Neuron (in vitro differentiated cells): Measurements from ENCODE around the gene PIK3CG.
"Not testable (repeated sequence)": the region's sequence is repeated elsewhere in the genome, so short reads cannot be mapped to it uniquely, and the experiment has no call there.

ENCODE experiments used
- H2AFZ ChIP-seq: one replicate; pipeline ENCODE4 v1.6.1; 2013; ENCODE audit warnings: low read depth, mild to moderate bottlenecking, inconsistent platforms, low read length, moderate library complexity
- H3K27me3 ChIP-seq: one replicate; pipeline ENCODE4 v1.6.1; 2013; ENCODE audit warnings: low read length; ENCODE audit not compliant: insufficient read depth
- H3K36me3 ChIP-seq: one replicate; pipeline ENCODE4 v1.6.1; 2013; ENCODE audit warnings: low read length; ENCODE audit not compliant: insufficient read depth
- H3K4me1 ChIP-seq: one replicate; pipeline ENCODE4 v1.6.1; 2013; ENCODE audit warnings: low read length; ENCODE audit not compliant: insufficient read depth
- H3K4me3 ChIP-seq: 2 replicates; pipeline ENCODE4 v1.5.1; 2013; ENCODE audit warnings: mild to moderate bottlenecking, low read length, moderate library complexity
- H3K9me3 ChIP-seq: one replicate; pipeline ENCODE4 v1.6.1; 2013; ENCODE audit warnings: low read length

PIK3CG gene

DNA sequence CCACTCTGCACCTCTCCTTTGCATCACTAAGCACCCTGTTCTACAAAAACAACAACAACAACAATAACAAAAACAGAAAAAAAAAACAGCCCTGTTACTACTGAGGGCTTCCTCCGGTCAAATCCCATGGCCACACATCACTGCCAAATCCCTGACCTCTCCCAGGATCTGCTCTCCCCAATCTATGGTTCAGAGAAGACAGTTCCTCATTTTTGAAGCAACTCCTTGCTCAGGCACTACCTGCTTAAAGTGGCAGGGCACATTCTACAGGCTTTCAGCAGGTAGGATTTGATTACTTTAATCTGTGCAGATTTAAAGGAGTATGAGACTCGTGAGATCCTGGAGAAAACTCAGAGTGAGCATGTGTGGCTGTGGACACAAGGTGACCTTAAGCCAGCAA lies 46.9 kb downstream of the PIK3CG start:
- Histone ChIP-seq H3K4me1 (no peaks in the 10 kb centered on the region), H3K36me3 (no peaks in the 10 kb centered on the region), H3K27me3 (no peaks in the 10 kb centered on the region), H3K4me3 (no peak overlapping the region), H3K9me3 (no peaks in the 10 kb centered on the region), H2AFZ (no peak overlapping the region)

- Histone ChIP-seq H3K9me3 (no peaks in the 10 kb centered on the region), H3K27me3 (no peaks in the 10 kb centered on the region), H2AFZ (no peak overlapping the region), H3K4me3 (no peak overlapping the region), H3K4me1 (no peaks in the 10 kb centered on the region), H3K36me3 (no peaks in the 10 kb centered on the region)
Observed at GRCh38 chr7:106914018-106914607, 49.0 kb downstream of the PIK3CG start.

DNA sequence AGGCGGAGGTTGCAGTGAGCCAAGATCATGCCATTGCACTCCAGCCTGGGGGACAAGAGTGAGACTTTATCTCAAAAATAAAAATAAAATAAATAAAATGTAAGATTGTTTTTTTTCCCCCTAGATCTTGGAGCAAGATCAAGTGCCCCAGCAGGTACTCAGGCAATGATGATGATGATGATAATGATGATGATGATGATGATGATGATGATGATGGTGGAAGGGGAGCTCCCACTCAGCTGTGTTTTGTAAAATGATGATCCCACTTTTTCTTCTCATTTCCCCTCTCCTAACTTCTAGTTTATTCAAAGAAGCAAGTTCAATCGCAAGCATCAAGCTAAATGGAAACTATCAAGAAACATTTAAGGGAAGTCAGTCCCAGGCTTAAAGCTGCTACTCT lies 50.3 kb downstream of the PIK3CG start:
- H3K27me3 ChIP-seq, result no peaks in the 10 kb centered on the region
- no peaks in the 10 kb centered on the region for H3K36me3 ChIP-seq
- H2AFZ ChIP-seq, result no peak overlapping the region

DNA sequence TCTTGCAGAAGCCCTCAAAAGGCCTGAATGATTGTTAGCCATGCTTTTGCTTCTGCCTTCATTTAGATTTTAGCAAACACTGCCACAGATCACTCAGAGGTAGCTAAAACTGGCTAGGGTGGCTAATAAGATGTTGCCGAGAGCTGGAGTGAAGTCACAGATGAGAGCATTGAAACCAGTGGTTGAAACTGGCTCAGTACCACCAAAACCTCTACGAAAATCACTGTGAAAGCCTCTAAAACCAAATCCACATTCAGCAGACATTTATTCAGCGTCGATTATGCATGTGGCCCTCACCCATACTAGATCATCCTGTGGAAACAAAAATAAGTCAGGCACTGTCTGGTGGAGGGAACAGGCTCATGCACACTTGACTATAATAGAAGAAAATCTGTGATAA lies 50.8 kb downstream of the PIK3CG start:
- H2AFZ ChIP-seq, result no peak overlapping the region
- no peaks in the 10 kb centered on the region for H3K9me3 ChIP-seq
- H3K4me1 ChIP-seq, result no peaks in the 10 kb centered on the region
- H3K27me3 ChIP-seq, result no peaks in the 10 kb centered on the region
- H3K36me3 ChIP-seq, result no peaks in the 10 kb centered on the region
- no peak overlapping the region for H3K4me3 ChIP-seq

More for the DNA sequence above, 50.3 kb downstream of the PIK3CG start:
- no peaks in the 10 kb centered on the region for H3K9me3 ChIP-seq
- no peak overlapping the region for H3K4me3 ChIP-seq
- no peaks in the 10 kb centered on the region for H3K4me1 ChIP-seq

GRCh38 chr7:106916679-106917078 lies 51.6 kb downstream of the PIK3CG start:
- Histone ChIP-seq H3K9me3 (no peaks in the 10 kb centered on the region), H3K4me3 (no peak overlapping the region), H3K27me3 (no peaks in the 10 kb centered on the region), H3K4me1 (no peaks in the 10 kb centered on the region), H3K36me3 (no peaks in the 10 kb centered on the region), H2AFZ (no peak overlapping the region)

GRCh38 chr7:106918991-106919390 lies 53.9 kb downstream of the PIK3CG start:
- Histone ChIP-seq H3K36me3 (no peaks in the 10 kb centered on the region), H3K4me3 (no peak overlapping the region), H3K27me3 (no peaks in the 10 kb centered on the region), H3K4me1 (no peaks in the 10 kb centered on the region), H2AFZ (no peak overlapping the region), H3K9me3 (no peaks in the 10 kb centered on the region)

GRCh38 chr7:106924468-106924867 lies 59.4 kb downstream of the PIK3CG start:
- not testable (repeated sequence) for H3K4me1 ChIP-seq, H3K27me3 ChIP-seq, H3K36me3 ChIP-seq, H2AFZ ChIP-seq, H3K9me3 ChIP-seq, H3K4me3 ChIP-seq

DNA sequence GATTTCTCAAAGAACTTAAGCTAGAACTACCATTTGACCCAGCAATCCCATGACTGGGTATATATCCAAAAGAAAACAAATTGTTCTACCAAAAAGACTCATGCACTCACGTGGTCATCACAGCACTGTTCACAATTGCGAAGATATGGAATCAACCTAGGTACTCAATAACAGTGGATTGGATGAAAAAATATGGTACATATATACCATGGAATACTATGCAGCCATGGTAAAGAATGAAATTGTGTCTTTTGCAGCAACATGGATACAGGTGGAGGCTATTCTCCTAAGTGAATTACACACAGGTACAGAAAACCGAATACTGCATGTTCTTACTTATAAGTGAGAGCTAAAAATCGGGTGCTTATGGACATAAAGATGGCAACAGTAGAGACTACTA lies 61.8 kb downstream of the PIK3CG start:
- H3K4me1 ChIP-seq, result no peaks in the 10 kb centered on the region

DNA sequence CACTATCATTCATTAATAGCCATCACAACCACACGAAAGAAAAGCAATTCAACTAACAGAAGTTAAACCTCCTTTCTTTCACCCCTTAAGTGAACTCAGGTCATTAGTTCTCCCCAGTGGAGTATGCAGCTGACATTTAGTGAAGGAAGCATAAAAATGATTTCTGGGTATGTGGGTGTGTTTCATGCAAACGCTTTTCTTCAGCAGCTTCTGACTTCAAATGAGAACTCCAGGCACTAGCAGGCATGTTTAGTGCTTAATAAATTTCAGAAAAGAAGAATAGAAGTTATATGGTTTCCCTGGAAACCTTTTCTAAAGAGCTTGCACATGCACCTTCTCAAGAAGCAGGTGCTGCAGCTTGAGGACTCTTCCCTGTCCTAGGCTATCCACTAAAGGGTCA lies 62.5 kb downstream of the PIK3CG start:
- H3K4me1 ChIP-seq, result no peaks in the 10 kb centered on the region
- no peaks in the 10 kb centered on the region for H3K9me3 ChIP-seq
- H2AFZ ChIP-seq, result no peak overlapping the region
- H3K4me3 ChIP-seq, result no peak overlapping the region
- H3K27me3 ChIP-seq, result no peaks in the 10 kb centered on the region
- H3K36me3 ChIP-seq, result no peaks in the 10 kb centered on the region

More for the DNA sequence above, 61.8 kb downstream of the PIK3CG start:
- no peak overlapping the region for H3K4me3 ChIP-seq
- no peaks in the 10 kb centered on the region for H3K9me3 ChIP-seq
- H3K36me3 ChIP-seq, result no peaks in the 10 kb centered on the region
- H2AFZ ChIP-seq, result no peak overlapping the region
- H3K27me3 ChIP-seq, result no peaks in the 10 kb centered on the region

GRCh38 chr7:106929616-106930015 lies 64.5 kb downstream of the PIK3CG start:
- not testable (repeated sequence) for H3K27me3 ChIP-seq, H2AFZ ChIP-seq, H3K36me3 ChIP-seq, H3K4me1 ChIP-seq, H3K9me3 ChIP-seq, H3K4me3 ChIP-seq

DNA sequence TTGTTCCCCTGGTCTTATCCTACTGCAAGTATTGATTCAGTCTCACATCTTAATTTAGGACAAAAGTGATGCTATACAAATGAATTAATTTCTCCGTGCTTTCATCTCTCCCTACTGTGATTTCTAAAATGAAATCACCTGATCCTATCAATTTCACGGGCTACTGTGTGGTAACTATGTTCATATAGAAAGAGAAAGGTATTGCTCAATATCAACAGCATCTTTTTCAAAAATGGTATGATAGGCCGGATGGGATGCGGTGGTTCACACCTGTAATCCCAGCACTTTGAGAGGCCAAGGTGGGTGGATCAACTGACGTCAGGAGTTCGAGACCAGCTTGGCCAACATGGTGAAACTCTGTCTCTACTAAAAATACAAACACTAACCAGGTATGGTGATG lies 71.2 kb downstream of the PIK3CG start:
- no peak overlapping the region for H2AFZ ChIP-seq
- H3K9me3 ChIP-seq, result no peaks in the 10 kb centered on the region
- H3K4me3 ChIP-seq, result no peak overlapping the region
- no peaks in the 10 kb centered on the region for H3K36me3 ChIP-seq
- H3K4me1 ChIP-seq, result no peaks in the 10 kb centered on the region
- no peaks in the 10 kb centered on the region for H3K27me3 ChIP-seq

DNA sequence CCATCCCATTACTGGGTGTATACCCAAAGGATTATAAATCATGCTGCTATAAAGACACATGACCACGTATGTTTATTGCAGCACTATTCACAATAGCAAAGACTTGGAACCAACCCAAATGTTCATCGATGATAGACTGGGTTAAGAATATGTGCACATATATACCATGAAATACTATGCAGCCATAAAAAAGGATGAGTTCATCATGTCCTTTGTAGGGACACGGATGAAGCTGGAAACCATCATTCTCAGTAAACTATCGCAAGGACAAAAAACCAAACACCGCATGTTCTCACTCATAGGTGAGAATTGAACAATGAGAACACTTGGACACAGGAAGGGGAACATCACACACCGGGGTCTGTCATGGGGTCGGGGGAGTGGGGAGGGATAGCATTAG lies 73.0 kb downstream of the PIK3CG start:
- not testable (repeated sequence) for H3K9me3 ChIP-seq, H3K27me3 ChIP-seq, H3K4me1 ChIP-seq, H3K4me3 ChIP-seq, H2AFZ ChIP-seq, H3K36me3 ChIP-seq

- Histone ChIP-seq H3K4me1 (no peaks in the 10 kb centered on the region), H3K4me3 (no peak overlapping the region), H3K9me3 (no peaks in the 10 kb centered on the region), H2AFZ (no peak overlapping the region), H3K27me3 (no peaks in the 10 kb centered on the region), H3K36me3 (no peaks in the 10 kb centered on the region)
Observed at GRCh38 chr7:106938803-106939202, 73.7 kb downstream of the PIK3CG start.

GRCh38 chr7:106944035-106944665 lies 79.1 kb downstream of the PIK3CG start:
- Histone ChIP-seq H3K36me3 (no peaks in the 10 kb centered on the region), H2AFZ (no peak overlapping the region), H3K27me3 (no peaks in the 10 kb centered on the region), H3K4me1 (no peaks in the 10 kb centered on the region), H3K4me3 (no peak overlapping the region), H3K9me3 (no peaks in the 10 kb centered on the region)
